Thoracic aorta (tissue), 2 donors: ENCODE data around the gene GALM. TPM values are rescaled to one million over a fixed set of nuclear protein-coding genes. Genes with fewer than 3 reads are reported as not detected.
"Not testable (repeated sequence)": the region's sequence is repeated elsewhere in the genome, so short reads cannot be mapped to it uniquely, and the experiment has no call there.

Experiments
- ATAC-seq: fragments of 150-250 bp; one replicate; pipeline ENCODE4 v1.8.0; 2017; ENCODE audit warnings: low read depth; ENCODE audit not compliant: insufficient number of reproducible peaks, low FRiP score
- DNase-seq: peaks from one replicate; pipeline ENCODE4 v3.0.0-alpha.2; 2020; ENCODE audit warnings: low spot score
- H3K27ac ChIP-seq, 2 donors: fragments of 200-600 bp; sonication (generic); 1 replicate in 1 of 2; 2 replicates in 1 of 2; pipeline ENCODE4 v1.5.1; 2016; ENCODE audit warnings: mild to moderate bottlenecking in 2 of 2, moderate library complexity in 2 of 2
- H3K27me3 ChIP-seq: fragments of 200-600 bp; sonication (generic); replicated peaks from 2 replicates; pipeline ENCODE4 v1.6.0; 2016; ENCODE audit warnings: mild to moderate bottlenecking; ENCODE audit not compliant: insufficient read depth
- H3K36me3 ChIP-seq: fragments of 200-600 bp; sonication (generic); one replicate; pipeline ENCODE4 v1.5.1; 2016
- H3K4me1 ChIP-seq, 2 donors: fragments of 200-600 bp; sonication (generic); 1 replicate in 1 of 2; 2 replicates in 1 of 2; pipeline versions ENCODE4 v1.5.1 to v1.6.0; 2016; ENCODE audit warnings: low read depth in 2 of 2, mild to moderate bottlenecking in 1 of 2; ENCODE audit not compliant: control insufficient read depth in 1 of 2
- H3K4me3 ChIP-seq: fragments of 200-600 bp; sonication (generic); 2 replicates; pipeline ENCODE4 v1.5.1; 2016; ENCODE audit warnings: mild to moderate bottlenecking
- H3K9me3 ChIP-seq: fragments of 200-600 bp; sonication (generic); 2 replicates; pipeline ENCODE4 v1.5.1; 2016
- CTCF ChIP-seq: fragments of 200-600 bp; sonication (generic); IDR thresholded peaks from one replicate; pipeline ENCODE4 v1.5.1; 2019; ENCODE audit warnings: antibody characterized with exemption
- total RNA-seq, 2 donors: library from RNA; depleted of rRNA; stranded (reverse); fragments of >200 nt; gene quantifications; one replicate each; pipeline versions ENCODE4 v1.1.0 to v1.2.3, GENCODE V29; 2016

GALM gene
- total RNA-seq, 2 donors from 2014 or later = 19.5 to 25.1 TPM

GRCh38 chr2:38754049-38754448, 88.1 kb downstream of the GALM start:
- peaks cover 5 to 21% of the 10 kb centered on the region in 2 donors for H3K4me1 ChIP-seq
- H3K27ac ChIP-seq = no peak overlapping the region
- H3K9me3 ChIP-seq = no peaks in the 10 kb centered on the region
- TF ChIP-seq CTCF = no peak
- H3K4me3 ChIP-seq = peak overlapping the region; percentile 58
- H3K27me3 ChIP-seq = no peaks in the 10 kb centered on the region
- ATAC-seq = no peak
- DNase-seq = no peak
- peaks cover 1% of the 10 kb centered on the region for H3K36me3 ChIP-seq

- no peak for TF ChIP-seq CTCF
- Histone ChIP-seq H3K4me1 (peaks cover 2 to 17% of the 10 kb centered on the region in 2 donors), H3K9me3 (no peaks in the 10 kb centered on the region), H3K36me3 (no peaks in the 10 kb centered on the region), H3K4me3 (peak overlapping the region; percentile 58), H3K27ac (no peak overlapping the region), H3K27me3 (no peaks in the 10 kb centered on the region)
- no peak for DNase-seq
- ATAC-seq = no peak
Measured at GRCh38 chr2:38754506-38754905, 88.6 kb downstream of the GALM start.

DNA sequence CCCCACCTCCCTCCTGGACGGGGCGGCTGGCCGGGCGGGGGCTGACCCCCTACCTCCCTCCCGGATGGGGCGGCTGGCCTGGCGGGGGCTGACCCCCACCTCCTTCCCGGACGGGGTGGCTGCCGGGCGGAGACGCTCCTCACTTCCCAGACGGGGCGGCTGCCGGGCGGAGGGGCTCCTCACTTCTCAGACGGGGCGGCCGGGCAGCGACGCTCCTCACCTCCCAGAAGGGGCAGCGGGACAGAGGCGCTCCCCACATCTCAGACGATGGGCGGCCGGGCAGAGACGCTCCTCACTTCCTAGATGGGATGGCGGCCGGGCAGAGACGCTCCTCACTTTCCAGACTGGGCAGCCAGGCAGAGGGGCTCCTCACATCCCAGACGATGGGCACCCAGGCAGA, 90.0 kb downstream of the GALM start:
- not testable (repeated sequence) for DNase-seq, H3K36me3 ChIP-seq, ATAC-seq, H3K27me3 ChIP-seq, H3K4me3 ChIP-seq, H3K27ac ChIP-seq, H3K9me3 ChIP-seq
- peaks cover 0 to 11% of the 10 kb centered on the region in 2 donors for H3K4me1 ChIP-seq

DNA sequence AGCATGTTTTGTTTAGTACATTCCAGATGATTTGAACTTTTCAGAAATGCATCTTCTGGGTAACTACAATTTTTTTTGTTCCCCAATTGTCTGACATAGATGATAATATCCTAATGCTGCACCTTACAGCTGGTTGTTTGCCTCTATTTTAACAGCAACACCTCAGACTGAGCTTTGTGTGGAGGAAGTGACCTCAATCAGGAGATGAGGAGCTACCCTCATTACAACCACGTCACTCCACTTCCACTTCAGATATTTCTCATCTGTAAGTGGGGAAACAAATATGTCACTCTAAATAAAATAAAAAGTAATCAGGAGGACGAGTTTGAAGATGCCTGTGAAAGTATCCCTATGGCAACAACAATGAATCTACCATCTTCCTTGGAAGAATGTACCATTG, 97.3 kb downstream of the GALM start:
- no peaks in the 10 kb centered on the region for H3K36me3 ChIP-seq
- no peak for ATAC-seq

DNA sequence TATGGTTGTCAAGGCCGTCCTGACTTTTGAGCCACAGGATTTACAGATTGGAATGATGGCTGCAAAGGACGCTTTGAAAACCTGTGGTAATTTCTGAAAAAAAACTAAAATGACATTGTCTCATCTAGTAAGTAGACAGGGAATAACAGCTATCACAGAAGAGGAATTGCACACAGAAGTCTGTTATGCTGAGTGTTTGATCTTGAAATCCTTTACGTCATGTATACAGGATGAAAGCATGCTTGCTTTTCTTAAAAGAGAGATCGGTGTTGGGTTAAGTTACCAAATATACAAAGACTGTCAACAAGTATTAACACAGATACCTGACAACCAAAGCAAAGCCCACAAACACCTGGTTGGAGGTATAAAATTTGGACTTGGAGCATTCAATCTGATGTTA, 97.8 kb downstream of the GALM start:
- ATAC-seq (no peak), DNase-seq (no peak)
- Histone ChIP-seq H3K27me3 (no peaks in the 10 kb centered on the region), H3K4me1 (no peaks in the 10 kb centered on the region), H3K4me3 (no peak overlapping the region), H3K9me3 (no peaks in the 10 kb centered on the region), H3K36me3 (no peaks in the 10 kb centered on the region), H3K27ac (no peak overlapping the region)
- no peak for TF ChIP-seq CTCF

More for the DNA sequence above, 97.3 kb downstream of the GALM start:
- Histone ChIP-seq H3K4me3 (no peak overlapping the region), H3K9me3 (no peaks in the 10 kb centered on the region), H3K27ac (no peak overlapping the region), H3K27me3 (no peaks in the 10 kb centered on the region), H3K4me1 (no peaks in the 10 kb centered on the region)
- no peak for TF ChIP-seq CTCF
- no peak for DNase-seq

GRCh38 chr2:38765149-38765548, 99.2 kb downstream of the GALM start:
- Histone ChIP-seq H3K27ac (no peak overlapping the region), H3K4me1 (no peaks in the 10 kb centered on the region), H3K4me3 (no peak overlapping the region), H3K9me3 (no peaks in the 10 kb centered on the region), H3K27me3 (no peaks in the 10 kb centered on the region), H3K36me3 (no peaks in the 10 kb centered on the region)
- no peak for DNase-seq
- TF ChIP-seq CTCF = no peak
- no peak for ATAC-seq
